ENCODE data around the gene THOC5. TPM values are rescaled to one million over a fixed set of nuclear protein-coding genes. Genes with fewer than 3 reads are reported as not detected.
"Not testable (repeated sequence)": the region's sequence is repeated elsewhere in the genome, so short reads cannot be mapped to it uniquely, and the experiment has no call there.

THOC5 gene
- polyA plus RNA-seq, 12 donors: 18.6 to 30.5 (median 26.1) TPM; not detected in 1

DNA sequence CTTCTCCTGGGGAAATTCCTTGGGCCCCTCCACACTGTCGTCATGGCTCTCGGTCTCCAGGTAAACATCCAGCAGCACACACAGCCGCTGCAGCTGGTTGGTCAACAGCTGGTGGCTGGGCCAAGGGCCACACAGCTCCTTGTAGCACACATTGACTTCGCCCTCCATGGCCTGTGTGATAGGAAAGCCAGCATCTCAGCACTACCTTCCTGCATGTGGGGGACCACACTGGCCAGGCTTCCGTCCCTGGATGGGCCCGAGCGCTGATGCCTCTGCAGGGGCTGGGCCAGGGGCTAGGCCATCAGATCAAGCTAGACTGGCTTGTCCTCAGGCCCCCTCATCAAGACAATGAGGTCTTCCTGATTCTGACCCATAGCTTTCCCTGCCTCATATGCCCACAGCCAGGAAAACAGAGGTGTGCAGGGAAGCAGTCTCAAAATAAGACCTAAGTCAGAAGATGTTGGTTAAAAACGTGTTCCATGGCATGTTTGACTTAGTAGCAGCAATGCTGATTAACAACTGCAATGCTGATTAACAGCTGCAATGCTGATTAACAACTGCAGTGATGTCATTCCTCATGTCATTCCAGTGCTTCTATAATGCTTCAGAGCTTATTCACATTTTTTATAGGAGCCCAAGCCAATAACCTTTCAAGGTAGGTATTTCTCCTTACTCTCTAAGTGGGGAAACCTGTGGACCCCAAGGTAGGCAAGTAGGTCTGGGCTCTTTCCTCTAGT, 42.3 kb downstream of the THOC5 start:
- DNase-seq: no peak

DNA sequence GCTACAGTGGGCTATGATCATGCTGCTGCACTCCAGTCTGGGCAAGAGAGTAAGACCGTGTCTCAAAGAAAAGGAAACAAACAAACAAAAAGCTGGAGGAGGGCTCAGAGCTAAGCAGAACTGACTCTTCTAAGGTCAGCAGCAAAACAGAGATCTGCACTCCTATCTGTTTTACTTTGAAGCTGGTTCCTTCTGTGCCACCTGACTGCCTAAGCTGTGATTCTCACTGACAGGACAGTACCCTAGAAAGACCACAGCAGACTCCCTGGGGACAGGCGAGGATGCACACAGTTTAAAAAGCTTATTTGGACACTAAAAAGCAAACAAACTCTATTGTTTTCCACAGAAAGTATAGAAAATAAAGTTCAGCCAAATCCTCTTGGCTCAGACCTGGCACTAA, 43.0 kb downstream of the THOC5 start:
- no peak for DNase-seq

DNA sequence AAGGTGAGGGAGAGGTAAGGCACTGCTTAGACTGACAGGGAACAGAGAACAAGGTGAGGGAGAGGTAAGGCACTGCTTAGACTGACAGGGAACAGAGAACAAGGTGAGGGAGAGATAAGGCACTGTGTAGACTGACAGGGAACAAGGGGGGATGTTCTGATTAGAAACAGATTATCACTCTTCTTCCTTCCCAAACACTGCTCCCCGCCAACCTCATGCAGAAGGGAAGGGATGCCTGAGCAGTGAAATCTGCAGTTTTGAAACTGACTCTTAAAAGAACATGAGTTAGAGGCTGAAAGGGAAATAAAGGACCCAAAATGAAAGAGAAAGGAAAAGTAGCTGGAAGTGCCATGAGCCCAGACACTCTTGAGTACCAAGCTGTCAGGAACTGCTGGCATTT, 43.7 kb downstream of the THOC5 start:
- no peak for DNase-seq

DNA sequence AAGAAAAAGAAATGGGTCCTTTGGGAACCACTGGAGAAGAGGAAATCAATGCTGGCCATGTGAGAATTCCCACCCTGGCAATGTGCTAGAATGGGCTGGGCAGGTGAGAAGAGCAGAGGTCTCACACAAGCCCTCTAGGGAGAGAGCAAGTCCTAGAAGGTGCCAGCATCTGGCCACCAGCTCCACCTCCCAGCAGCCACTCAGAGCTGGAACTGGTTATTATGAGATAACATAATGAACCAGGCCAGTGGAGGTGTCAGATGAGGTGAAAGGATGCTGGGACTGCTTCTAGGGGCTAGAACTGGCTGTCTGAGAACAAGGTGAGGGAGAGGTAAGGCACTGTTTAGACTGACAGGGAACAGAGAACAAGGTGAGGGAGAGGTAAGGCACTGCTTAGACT, 44.3 kb downstream of the THOC5 start:
- DNase-seq: no peak

DNA sequence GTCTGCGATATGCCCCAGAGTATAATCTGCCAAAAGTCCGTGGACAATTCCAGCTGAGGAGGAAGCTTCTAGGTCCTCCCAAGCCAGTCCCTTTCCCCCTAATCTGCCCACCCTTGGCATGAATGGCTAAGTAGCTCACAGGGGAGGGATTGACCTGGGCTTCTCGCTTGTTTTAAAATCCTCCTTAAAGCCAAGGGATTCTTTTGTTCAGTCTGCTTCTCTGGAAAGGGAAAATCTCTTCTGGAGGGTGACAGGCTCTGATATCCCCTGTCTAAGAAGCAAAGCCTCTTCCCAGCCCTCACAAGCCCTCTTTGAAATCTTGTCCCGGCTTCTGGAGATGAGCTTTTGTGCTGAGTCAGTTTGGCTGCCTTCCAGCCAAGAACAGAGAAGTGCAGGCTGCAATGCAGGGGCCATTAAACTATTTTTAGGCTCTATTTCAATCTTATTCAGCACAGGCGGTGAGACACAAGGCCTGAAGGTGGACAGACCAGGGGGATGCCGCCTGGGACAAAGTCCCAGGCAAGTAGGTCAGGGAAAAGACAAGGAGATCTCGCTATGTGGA, 49.7 kb downstream of the THOC5 start:
- DNase-seq: peak; percentile 45

DNA sequence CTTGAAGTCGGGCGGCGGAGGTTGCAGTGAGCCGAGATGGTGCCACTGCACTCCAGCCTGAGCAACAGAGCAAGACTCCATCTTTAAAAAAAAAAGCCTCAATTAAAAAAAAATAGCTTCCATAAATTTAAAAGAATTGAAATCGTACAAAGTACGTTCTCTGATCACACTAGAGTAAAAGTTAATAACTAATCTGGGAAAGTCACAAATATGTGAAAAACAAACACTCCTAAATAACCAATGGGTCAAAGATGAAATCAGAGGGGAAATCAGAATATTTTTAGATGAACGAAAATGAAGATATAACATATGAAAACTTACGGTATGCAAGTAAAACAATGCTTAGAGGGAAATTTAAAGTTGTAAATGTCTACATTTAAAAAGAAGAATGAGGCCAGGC, 53.7 kb downstream of the THOC5 start:
- no peak for DNase-seq

DNA sequence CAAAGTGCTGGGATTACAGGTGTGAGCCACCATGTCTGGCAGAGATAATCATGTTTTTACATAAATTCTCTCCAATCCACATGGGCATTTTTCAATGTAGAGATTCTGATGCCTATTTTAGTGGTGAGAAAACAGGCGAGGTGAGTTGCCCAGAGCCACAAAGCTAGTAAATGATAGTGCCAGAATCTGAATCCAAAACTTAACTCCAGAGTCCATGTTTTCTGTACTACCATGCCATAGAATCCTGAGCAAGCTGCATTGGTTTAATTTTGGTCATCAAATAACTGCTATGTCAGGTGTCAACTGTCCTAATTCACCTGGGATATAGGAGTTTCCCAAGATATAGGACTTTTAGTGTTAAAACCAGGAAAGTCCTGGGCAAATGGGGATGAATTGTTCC, 59.9 kb downstream of the THOC5 start:
- no peak for DNase-seq

DNA sequence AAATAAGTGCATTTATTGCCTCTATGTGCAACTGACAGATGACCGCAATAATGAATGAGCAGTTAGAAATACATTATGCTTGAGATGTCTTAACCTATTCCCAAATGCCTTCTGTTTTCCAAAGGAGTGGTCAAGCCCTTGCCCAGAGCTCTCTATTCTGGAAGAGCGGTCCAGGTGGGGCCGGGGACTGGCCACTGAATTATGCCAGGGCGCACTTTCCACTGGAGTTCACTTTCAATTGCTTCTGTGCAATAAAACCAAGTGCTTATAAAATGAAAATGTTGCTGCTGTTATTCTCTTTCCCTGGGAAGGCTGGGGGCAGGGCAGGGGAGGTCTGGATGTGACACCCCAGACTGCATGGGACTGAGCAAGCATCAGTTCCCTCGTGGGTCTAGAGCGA, 62.5 kb downstream of the THOC5 start:
- DNase-seq: no peak

DNA sequence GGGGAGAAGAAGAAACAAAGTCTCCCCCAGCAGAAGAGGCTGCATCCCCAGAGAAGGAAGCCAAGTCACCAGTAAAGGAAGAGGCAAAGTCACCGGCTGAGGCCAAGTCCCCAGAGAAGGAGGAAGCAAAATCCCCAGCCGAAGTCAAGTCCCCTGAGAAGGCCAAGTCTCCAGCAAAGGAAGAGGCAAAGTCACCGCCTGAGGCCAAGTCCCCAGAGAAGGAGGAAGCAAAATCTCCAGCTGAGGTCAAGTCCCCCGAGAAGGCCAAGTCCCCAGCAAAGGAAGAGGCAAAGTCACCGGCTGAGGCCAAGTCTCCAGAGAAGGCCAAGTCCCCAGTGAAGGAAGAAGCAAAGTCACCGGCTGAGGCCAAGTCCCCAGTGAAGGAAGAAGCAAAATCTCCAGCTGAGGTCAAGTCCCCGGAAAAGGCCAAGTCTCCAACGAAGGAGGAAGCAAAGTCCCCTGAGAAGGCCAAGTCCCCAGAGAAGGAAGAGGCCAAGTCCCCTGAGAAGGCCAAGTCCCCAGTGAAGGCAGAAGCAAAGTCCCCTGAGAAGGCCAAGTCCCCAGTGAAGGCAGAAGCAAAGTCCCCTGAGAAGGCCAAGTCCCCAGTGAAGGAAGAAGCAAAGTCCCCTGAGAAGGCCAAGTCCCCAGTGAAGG, 64.3 kb downstream of the THOC5 start:
- DNase-seq: not testable (repeated sequence)

DNA sequence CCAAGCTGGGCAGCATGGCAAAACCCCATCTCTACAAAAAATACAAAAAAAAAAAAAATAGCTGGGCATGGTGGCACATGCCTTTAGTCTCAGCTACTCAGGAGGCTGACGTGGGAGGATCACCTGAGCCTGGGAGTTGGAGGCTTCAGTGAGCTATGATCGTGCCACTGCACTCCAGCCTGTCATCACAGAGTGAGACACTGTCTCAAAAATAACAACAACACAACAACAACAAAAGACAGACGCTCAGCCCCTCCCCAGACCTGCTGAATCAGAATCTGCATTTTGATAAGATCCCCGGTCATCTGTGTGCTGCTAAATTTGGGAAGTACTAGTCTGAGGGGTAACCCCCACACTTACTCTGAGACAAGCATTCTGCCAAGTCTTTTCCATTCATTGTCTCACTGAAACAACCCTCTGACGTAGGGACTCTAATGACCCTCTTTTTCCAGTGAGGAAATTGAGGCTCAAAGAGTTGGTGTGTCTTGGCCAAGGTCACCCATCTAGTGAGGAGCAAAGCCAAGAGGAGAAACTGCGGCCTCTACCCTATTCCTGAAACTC, 66.1 kb downstream of the THOC5 start:
- no peak for DNase-seq

DNA sequence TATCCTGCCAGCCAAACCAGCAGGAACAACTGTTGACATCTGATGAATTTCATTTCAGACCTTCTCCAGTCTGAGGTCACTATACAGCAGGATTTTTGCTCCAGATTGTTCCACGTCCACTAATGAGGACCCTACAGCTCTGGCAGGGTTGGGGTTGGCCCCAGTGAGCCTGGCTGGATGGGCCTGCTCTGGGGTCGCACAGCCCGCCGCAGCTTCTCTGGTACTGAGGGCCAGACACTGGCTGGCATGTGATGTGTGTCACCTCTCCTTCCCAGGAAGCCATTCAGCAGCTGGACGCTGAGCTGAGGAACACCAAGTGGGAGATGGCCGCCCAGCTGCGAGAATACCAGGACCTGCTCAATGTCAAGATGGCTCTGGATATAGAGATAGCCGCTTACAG, 68.1 kb downstream of the THOC5 start:
- DNase-seq: no peak

DNA sequence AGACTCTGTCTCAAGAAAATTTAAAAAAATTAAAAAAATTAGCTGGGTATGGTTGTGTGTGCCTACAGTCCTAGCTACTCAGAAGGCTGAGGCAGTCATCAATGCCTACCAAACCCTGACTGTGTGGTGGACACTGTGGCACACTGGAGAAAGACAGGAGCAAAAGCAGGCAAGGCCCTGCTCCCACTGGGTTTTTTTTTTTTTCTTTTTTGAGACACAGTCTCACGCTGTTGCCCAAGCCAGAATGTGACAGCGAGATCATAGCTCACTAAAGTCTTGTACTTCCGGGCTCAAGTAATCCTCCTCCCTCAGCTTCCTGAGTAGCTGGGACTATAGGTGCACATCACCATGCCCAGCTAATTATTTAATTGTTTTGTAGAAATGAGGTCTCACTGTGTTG, 68.9 kb downstream of the THOC5 start:
- no peak for DNase-seq

DNA sequence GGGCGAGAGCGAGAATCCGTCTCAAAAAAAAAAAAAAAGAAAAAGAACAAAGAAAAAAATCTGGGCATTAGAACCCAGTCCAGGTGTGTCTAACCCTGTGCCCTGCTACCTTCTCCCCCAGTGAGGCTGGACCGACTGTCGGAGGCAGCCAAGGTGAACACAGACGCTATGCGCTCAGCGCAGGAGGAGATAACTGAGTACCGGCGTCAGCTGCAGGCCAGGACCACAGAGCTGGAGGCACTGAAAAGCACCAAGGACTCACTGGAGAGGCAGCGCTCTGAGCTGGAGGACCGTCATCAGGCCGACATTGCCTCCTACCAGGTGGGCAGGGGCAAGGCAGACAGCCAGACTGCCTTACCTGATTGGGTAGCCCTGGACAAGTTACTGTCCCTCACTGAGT, 70.3 kb downstream of the THOC5 start:
- DNase-seq: no peak

DNA sequence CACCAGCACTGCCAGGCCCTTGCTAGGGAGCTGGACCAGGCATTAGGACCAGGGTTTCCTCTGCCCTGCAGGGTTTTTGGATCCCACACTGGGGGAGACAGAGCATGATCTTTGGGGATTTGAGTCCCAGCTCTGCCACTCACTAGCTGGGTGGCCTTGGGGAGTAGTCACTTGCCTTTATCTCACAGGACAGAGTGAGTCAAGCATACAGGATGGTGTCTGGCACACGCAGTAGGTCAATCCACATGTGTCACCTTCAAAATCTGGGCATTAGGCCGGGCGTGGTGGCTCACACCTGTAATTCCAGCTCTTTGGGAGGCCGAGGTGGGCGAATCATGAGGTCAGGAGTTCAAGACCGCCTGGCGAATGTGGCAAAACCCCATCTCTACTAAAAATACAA, 70.8 kb downstream of the THOC5 start:
- no peak for DNase-seq

DNA sequence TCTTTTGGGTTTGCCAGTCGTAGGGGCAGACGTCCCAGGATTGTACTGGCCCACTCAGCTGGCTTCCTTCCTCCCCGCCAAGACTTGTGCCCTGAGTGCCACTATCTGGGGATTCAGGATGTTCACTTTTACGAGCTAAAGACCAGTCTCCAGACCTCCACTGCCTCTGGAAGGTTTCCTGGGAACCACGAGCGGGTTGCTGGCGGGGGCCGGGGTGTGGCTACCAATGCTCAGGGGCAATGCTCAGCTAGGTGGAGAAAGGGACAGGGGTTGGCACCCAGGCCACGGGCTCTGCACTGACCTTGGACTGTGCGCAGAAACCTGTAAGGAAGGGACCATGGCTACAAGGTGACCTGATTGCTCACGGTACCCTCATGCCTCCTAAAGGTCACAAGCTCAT, 71.3 kb downstream of the THOC5 start:
- DNase-seq: no peak

DNA sequence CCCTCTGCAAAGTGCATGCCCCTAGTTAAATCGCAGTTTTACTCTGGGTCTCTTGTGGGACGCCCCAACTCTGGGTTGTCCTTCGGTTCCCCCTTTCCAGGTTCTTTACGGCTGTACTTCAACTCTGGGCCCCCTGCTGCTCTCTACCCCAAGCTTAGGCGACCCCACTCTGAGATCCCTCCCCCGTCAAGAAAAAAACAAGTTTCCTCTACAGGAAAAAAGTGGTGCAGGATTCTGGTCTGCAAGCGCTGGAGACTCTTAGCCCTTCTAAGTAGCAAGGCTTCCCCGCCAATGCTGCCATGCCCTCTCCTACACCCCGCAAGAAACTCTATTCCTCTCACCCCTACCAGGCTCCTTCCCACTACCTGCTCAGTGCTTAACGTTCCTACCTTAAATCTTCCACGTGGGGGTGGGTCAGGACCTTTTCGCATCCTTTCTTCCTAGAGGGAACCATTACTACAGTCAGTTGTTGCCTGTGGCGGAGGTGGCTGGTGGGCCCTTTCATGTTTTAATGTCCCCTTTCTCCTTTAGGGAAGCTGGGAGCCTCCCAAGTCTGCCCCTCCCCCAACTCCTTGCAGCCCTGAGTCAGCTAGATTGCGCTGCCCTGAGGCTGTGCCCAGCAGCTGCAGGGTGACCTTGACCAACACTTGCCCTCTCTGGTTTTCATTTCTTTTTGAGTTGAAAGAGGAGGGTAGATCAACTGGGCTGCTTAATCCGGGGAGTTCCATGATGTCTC, 72.1 kb downstream of the THOC5 start:
- DNase-seq: no peak

DNA sequence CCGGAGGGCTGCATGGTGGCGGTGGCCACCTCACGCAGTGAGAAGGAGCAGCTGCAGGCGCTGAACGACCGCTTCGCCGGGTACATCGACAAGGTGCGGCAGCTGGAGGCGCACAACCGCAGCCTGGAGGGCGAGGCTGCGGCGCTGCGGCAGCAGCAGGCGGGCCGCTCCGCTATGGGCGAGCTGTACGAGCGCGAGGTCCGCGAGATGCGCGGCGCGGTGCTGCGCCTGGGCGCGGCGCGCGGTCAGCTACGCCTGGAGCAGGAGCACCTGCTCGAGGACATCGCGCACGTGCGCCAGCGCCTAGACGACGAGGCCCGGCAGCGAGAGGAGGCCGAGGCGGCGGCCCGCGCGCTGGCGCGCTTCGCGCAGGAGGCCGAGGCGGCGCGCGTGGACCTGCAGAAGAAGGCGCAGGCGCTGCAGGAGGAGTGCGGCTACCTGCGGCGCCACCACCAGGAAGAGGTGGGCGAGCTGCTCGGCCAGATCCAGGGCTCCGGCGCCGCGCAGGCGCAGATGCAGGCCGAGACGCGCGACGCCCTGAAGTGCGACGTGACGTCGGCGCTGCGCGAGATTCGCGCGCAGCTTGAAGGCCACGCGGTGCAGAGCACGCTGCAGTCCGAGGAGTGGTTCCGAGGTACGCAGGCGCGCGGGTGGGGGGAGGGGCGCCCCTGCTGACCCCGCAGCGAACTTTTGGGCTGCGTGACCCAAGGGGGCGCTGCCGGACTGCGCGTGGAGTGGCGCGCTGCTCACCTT, 72.9 kb downstream of the THOC5 start:
- DNase-seq: peak; percentile 72

DNA sequence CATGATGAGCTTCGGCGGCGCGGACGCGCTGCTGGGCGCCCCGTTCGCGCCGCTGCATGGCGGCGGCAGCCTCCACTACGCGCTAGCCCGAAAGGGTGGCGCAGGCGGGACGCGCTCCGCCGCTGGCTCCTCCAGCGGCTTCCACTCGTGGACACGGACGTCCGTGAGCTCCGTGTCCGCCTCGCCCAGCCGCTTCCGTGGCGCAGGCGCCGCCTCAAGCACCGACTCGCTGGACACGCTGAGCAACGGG, 73.4 kb downstream of the THOC5 start:
- DNase-seq: no peak

DNA sequence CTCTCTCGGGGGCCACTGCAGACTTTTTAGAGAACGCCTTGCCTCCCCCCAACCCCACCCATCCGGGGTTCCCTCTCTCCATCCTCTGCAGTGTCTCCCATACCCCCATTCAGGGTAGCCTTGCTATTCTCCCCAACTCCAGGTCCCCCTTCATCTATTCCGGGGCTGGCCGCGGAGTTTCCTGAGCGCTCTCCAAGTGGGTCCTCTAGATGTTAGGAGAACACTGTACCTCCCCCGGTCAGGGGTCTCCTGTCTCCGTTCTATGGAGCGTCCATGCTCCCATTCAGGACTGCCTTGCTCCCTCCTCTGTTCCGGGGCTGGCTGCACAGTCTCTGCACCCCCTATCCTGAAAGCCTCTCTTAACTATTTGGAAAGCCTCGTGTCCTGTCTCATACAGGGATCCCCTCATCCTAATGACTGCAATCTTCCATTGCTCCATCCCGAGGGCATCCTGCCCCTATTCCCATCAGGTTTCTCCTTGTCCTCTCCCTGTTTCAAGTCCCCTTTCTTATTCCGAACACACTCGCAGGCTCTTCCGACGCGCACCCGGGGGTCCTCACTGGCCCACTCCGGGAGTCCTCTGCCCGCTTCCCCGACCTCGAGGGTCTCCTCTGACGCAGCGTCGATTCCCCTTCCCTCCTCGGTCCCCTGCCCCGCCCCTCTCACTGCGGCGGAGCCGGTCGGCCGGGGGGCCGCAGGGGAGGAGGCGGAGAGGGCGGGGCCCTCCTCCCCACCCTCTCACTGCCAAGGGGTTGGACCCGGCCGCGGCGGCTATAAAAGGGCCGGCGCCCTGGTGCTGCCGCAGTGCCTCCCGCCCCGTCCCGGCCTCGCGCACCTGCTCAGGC, 73.9 kb downstream of the THOC5 start, which contains the start of gene NEFH:
NEFH (plus strand) TSS at position 802 of the 845 bp plus-strand sequence. CDS start 45 bp downstream, outside the sequence.
- no peak for DNase-seq

DNA sequence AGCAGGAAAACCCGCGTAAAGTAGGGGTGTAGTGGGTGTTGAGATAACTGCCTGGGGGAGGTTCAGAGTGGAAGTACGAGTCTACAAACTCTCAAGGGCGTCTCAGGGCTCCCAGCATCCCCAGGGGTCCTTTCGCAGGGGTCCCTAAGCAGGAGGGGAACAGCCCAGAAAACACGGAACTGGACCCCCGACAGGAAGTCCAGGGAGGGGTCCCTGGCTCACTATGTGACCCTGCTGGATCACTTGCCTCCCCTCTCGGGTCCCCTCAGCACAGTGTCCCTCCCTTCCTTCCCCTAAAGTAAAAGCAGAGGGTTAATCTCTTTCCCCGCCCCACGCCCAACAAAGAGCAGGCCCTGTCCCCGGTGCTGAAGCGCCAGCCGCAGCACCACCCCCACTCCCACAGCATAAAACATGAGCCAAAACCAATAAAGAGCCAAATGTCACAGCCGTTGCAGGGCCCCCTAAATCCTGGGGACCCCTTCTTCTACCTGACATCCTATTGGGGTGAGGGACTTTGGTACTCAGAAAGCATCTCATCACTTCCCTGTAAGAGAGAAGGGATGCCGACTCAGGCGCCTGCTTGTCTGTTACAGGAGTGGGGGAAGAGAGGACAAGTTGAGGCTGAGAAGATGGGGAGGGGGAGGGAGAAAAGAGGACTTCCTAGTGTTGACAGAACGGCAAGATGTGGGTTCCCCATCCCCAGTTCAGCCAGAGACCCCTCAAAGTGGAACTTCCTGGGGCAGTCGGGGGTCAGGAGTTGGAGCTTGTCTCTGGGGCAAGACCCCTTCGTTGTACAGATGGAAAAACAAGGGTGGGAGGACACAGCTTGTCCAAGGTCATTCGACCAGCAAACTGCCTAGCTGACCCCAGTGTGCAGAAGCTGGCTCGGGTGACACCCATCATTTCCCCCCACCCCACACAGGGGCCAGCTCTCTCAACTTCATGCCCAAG, 75.0 kb downstream of the THOC5 start:
- DNase-seq: peak; percentile 38

Data from muscle of arm (tissue), 12 donors.